HepG2 (cell line): ENCODE data around the gene ARMH2. TPM values are rescaled to one million over a fixed set of nuclear protein-coding genes. Genes with fewer than 3 reads are reported as not detected.

ENCODE experiments used
- AKAP8 ChIP-seq: sonication (generic); formaldehyde crosslinking; IDR thresholded peaks from 2 replicates; pipeline ENCODE4 v1.5.1; 2020; ENCODE audit warnings: mild to moderate bottlenecking, missing genetic modification reagents
- SAFB2 ChIP-seq: sonication (generic); formaldehyde crosslinking; IDR thresholded peaks from 2 replicates; pipeline ENCODE4 v1.5.1; 2020; ENCODE audit warnings: missing genetic modification reagents, low read depth, mild to moderate bottlenecking, borderline replicate concordance
- TAF1 ChIP-seq: sonication (generic); formaldehyde crosslinking; IDR thresholded peaks from 2 replicates; pipeline ENCODE4 v1.4.0; 2020; ENCODE audit warnings: missing genetic modification reagents
- TBX3 ChIP-seq: fragments of 450-650 bp; IDR thresholded peaks from 2 replicates; pipeline ENCODE4 v1.6.1; 2017; ENCODE audit warnings: antibody characterized with exemption, mild to moderate bottlenecking, inconsistent platforms, borderline replicate concordance
- TEAD3 ChIP-seq: optimal IDR thresholded peaks from 2 replicates; pipeline ENCODE3; 2016; ENCODE audit warnings: borderline replicate concordance
- U2AF1 ChIP-seq: fragments of 200-400 bp; formaldehyde crosslinking; optimal IDR thresholded peaks from 2 replicates; pipeline ENCODE3; 2017; ENCODE audit warnings: mild to moderate bottlenecking, low read depth, low read length
- ZNF207 ChIP-seq: fragments of 450-650 bp; IDR thresholded peaks from 2 replicates; pipeline ENCODE4 v1.6.1; 2016; ENCODE audit warnings: antibody characterized with exemption, borderline replicate concordance
- ZNF746 ChIP-seq: sonication (generic); formaldehyde crosslinking; IDR thresholded peaks from 2 replicates; pipeline ENCODE4 v1.8.0; 2022; ENCODE audit warnings: mild to moderate bottlenecking, missing genetic modification reagents
- polyA plus RNA-seq, 8 experiments: library from polyadenylated mRNA; depleted of rRNA in 3 of 8; stranded (reverse) in 7 of 8; unstranded in 1 of 8; fragments of >200 nt; fragmentation: Illumina TruSeq in 4 of 8; extraction: Trizol in 4 of 8; gene quantifications; 2 replicates each; pipeline versions ENCODE4 v1.2.1 to v1.2.3, GENCODE V29; 2011 to 2016; ENCODE audit warnings: low read depth in 4 of 8, missing spikeins in 1 of 8, mixed read lengths in 1 of 8; ENCODE audit not compliant: insufficient read depth in 1 of 8
- total RNA-seq, 5 experiments: library from RNA; depleted of rRNA; stranded (reverse); fragments of >200 nt; fragmentation: Illumina TruSeq; extraction: Trizol; gene quantifications; 2 replicates each; pipeline ENCODE4 v1.2.3, GENCODE V29; 2016; ENCODE audit warnings: low read depth in 1 of 5
- TF ChIP-seq, protein P1 (sequence below): sonication (generic); formaldehyde crosslinking; IDR thresholded peaks from 2 replicates; pipeline ENCODE4 v1.4.0; 2020; ENCODE audit warnings: missing genetic modification reagents, borderline replicate concordance
- TF ChIP-seq, protein P2 (sequence below): sonication (generic); formaldehyde crosslinking; IDR thresholded peaks from 2 replicates; pipeline ENCODE4 v1.4.0; 2020; ENCODE audit warnings: missing genetic modification reagents, low read depth, mild to moderate bottlenecking, borderline replicate concordance
- TF ChIP-seq, protein P3 (sequence below): sonication (generic); formaldehyde crosslinking; IDR thresholded peaks from 2 replicates; pipeline ENCODE4 v1.4.0; 2020; ENCODE audit warnings: mild to moderate bottlenecking, missing genetic modification reagents, borderline replicate concordance
- TF ChIP-seq, protein P4 (sequence below): sonication (generic); formaldehyde crosslinking; IDR thresholded peaks from 2 replicates; pipeline ENCODE4 v1.9.0; 2021; ENCODE audit warnings: missing genetic modification reagents, borderline replicate concordance
- TF ChIP-seq, protein P5 (sequence below): sonication (generic); formaldehyde crosslinking; IDR thresholded peaks from 2 replicates; pipeline ENCODE4 v1.4.0; 2020; ENCODE audit warnings: missing genetic modification reagents
- TF ChIP-seq, protein P6 (sequence below): sonication (generic); formaldehyde crosslinking; IDR thresholded peaks from 2 replicates; pipeline ENCODE4 v1.4.0; 2020; ENCODE audit warnings: missing genetic modification reagents

Gene ARMH2
- total and polyA plus RNA-seq, 2 of the 13 experiments (the other 11 are each of a cell fraction or from before 2014, with no cell fraction given), result not detected

DNA sequence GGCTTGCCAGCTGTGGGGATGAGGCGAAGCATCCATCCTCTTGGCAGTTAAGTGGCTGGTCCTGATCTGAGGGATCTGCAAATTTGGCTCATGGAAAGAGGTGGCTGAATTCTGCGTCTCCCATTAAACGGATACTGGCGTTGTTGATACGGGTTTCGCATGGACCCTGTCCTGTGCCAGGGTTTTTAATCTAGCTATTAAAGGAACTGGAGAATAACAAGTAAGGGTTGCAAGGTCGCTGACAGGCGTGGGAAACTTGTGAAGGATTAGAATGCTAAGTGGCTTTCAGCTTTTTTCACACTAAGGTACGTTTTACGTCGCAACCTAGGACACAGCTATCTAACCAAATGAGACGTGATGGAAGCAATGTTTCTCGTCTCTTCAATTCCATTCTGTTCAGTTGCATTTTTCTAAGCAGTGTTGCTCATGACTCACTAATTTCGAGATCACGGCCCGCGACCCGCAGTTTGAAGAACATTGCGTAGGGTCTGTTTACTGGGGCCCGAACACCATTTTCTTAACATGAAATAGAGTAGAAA is 23.1 kb downstream of the ARMH2 start (continued):
- TF ChIP-seq, protein P1, sequence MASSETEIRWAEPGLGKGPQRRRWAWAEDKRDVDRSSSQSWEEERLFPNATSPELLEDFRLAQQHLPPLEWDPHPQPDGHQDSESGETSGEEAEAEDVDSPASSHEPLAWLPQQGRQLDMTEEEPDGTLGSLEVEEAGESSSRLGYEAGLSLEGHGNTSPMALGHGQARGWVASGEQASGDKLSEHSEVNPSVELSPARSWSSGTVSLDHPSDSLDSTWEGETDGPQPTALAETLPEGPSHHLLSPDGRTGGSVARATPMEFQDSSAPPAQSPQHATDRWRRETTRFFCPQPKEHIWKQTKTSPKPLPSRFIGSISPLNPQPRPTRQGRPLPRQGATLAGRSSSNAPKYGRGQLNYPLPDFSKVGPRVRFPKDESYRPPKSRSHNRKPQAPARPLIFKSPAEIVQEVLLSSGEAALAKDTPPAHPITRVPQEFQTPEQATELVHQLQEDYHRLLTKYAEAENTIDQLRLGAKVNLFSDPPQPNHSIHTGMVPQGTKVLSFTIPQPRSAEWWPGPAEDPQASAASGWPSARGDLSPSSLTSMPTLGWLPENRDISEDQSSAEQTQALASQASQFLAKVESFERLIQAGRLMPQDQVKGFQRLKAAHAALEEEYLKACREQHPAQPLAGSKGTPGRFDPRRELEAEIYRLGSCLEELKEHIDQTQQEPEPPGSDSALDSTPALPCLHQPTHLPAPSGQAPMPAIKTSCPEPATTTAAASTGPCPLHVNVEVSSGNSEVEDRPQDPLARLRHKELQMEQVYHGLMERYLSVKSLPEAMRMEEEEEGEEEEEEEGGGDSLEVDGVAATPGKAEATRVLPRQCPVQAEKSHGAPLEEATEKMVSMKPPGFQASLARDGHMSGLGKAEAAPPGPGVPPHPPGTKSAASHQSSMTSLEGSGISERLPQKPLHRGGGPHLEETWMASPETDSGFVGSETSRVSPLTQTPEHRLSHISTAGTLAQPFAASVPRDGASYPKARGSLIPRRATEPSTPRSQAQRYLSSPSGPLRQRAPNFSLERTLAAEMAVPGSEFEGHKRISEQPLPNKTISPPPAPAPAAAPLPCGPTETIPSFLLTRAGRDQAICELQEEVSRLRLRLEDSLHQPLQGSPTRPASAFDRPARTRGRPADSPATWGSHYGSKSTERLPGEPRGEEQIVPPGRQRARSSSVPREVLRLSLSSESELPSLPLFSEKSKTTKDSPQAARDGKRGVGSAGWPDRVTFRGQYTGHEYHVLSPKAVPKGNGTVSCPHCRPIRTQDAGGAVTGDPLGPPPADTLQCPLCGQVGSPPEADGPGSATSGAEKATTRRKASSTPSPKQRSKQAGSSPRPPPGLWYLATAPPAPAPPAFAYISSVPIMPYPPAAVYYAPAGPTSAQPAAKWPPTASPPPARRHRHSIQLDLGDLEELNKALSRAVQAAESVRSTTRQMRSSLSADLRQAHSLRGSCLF, result no peak
- TF ChIP-seq, protein P2, sequence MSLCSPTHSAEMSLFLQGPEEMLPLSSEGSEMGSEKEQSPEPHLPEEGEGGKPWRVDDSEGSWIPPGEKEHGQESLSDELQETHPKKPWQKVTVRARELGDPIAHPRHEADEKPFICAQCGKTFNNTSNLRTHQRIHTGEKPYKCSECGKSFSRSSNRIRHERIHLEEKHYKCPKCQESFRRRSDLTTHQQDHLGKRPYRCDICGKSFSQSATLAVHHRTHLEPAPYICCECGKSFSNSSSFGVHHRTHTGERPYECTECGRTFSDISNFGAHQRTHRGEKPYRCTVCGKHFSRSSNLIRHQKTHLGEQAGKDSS (CRISPR knock-in tag), result no peak
- TF ChIP-seq TBX3 (no peak), AKAP8 (CRISPR knock-in tag) (no peak), ZNF207 (no peak), TEAD3 (CRISPR knock-in tag) (no peak), U2AF1 (no peak), ZNF746 (CRISPR knock-in tag) (no peak; the same call in 1 of the 2 replicates), TAF1 (CRISPR knock-in tag) (no peak), SAFB2 (CRISPR knock-in tag) (no peak; the same call in 1 of the 2 replicates)
- TF ChIP-seq, protein P3, sequence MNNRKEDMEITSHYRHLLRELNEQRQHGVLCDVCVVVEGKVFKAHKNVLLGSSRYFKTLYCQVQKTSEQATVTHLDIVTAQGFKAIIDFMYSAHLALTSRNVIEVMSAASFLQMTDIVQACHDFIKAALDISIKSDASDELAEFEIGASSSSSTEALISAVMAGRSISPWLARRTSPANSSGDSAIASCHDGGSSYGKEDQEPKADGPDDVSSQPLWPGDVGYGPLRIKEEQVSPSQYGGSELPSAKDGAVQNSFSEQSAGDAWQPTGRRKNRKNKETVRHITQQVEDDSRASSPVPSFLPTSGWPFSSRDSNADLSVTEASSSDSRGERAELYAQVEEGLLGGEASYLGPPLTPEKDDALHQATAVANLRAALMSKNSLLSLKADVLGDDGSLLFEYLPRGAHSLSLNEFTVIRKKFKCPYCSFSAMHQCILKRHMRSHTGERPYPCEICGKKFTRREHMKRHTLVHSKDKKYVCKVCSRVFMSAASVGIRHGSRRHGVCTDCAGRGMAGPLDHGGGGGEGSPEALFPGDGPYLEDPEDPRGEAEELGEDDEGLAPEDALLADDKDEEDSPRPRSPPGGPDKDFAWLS (CRISPR knock-in tag), result no peak
- TF ChIP-seq, protein P4, sequence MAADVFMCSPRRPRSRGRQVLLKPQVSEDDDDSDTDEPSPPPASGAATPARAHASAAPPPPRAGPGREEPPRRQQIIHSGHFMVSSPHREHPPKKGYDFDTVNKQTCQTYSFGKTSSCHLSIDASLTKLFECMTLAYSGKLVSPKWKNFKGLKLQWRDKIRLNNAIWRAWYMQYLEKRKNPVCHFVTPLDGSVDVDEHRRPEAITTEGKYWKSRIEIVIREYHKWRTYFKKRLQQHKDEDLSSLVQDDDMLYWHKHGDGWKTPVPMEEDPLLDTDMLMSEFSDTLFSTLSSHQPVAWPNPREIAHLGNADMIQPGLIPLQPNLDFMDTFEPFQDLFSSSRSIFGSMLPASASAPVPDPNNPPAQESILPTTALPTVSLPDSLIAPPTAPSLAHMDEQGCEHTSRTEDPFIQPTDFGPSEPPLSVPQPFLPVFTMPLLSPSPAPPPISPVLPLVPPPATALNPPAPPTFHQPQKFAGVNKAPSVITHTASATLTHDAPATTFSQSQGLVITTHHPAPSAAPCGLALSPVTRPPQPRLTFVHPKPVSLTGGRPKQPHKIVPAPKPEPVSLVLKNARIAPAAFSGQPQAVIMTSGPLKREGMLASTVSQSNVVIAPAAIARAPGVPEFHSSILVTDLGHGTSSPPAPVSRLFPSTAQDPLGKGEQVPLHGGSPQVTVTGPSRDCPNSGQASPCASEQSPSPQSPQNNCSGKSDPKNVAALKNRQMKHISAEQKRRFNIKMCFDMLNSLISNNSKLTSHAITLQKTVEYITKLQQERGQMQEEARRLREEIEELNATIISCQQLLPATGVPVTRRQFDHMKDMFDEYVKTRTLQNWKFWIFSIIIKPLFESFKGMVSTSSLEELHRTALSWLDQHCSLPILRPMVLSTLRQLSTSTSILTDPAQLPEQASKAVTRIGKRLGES (CRISPR knock-in tag), result no peak
- TF ChIP-seq, protein P5, sequence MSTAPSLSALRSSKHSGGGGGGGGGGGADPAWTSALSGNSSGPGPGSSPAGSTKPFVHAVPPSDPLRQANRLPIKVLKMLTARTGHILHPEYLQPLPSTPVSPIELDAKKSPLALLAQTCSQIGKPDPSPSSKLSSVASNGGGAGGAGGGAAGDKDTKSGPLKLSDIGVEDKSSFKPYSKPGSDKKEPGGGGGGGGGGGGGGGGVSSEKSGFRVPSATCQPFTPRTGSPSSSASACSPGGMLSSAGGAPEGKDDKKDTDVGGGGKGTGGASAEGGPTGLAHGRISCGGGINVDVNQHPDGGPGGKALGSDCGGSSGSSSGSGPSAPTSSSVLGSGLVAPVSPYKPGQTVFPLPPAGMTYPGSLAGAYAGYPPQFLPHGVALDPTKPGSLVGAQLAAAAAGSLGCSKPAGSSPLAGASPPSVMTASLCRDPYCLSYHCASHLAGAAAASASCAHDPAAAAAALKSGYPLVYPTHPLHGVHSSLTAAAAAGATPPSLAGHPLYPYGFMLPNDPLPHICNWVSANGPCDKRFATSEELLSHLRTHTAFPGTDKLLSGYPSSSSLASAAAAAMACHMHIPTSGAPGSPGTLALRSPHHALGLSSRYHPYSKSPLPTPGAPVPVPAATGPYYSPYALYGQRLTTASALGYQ (CRISPR knock-in tag), result 0 out of 2 replicates have a peak, but pooled peaks have one; percentile 6
- TF ChIP-seq, protein P6, sequence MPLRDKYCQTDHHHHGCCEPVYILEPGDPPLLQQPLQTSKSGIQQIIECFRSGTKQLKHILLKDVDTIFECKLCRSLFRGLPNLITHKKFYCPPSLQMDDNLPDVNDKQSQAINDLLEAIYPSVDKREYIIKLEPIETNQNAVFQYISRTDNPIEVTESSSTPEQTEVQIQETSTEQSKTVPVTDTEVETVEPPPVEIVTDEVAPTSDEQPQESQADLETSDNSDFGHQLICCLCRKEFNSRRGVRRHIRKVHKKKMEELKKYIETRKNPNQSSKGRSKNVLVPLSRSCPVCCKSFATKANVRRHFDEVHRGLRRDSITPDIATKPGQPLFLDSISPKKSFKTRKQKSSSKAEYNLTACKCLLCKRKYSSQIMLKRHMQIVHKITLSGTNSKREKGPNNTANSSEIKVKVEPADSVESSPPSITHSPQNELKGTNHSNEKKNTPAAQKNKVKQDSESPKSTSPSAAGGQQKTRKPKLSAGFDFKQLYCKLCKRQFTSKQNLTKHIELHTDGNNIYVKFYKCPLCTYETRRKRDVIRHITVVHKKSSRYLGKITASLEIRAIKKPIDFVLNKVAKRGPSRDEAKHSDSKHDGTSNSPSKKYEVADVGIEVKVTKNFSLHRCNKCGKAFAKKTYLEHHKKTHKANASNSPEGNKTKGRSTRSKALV (CRISPR knock-in tag), result no peak
